Upper lobe of right lung (tissue), 1 donor: ENCODE data around the gene SYNPO2. TPM values are rescaled to one million over a fixed set of nuclear protein-coding genes. Genes with fewer than 3 reads are reported as not detected.

ENCODE experiments used
- ATAC-seq: fragments of 200-7000 bp; cut with Tn5 transposase; one replicate; pipeline ENCODE4 v1.9.1; 2020; ENCODE audit warnings: mild to moderate bottlenecking, moderate library complexity
- DNase-seq: peaks from one replicate; pipeline ENCODE4 v3.0.0-alpha.2; 2020
- H3K27ac ChIP-seq: fragments of 200-600 bp; one replicate; pipeline ENCODE4 v1.8.0; 2022
- H3K27me3 ChIP-seq: fragments of 200-600 bp; one replicate; pipeline ENCODE4 v1.8.0; 2022; ENCODE audit warnings: mild to moderate bottlenecking
- H3K36me3 ChIP-seq: fragments of 200-600 bp; one replicate; pipeline ENCODE4 v1.8.0; 2022
- H3K4me1 ChIP-seq: fragments of 200-600 bp; one replicate; pipeline ENCODE4 v1.8.0; 2022
- H3K4me3 ChIP-seq: fragments of 200-600 bp; one replicate; pipeline ENCODE4 v1.8.0; 2022; ENCODE audit warnings: mild to moderate bottlenecking
- H3K9me3 ChIP-seq: fragments of 200-600 bp; one replicate; pipeline ENCODE4 v1.8.0; 2022
- intact Hi-C: fragments of 100-400 bp; cut with DNase I; formaldehyde crosslinking; loops from one replicate; pipeline ENCODE4 v1.11.0; 2022
- total RNA-seq: library from RNA; stranded (reverse); fragmentation: NEBNext Ultra II Directional; extraction: Animal tissue kit (Norgen Biotek cat#: 25700); gene quantifications from one replicate; pipeline ENCODE4 v1.2.1, GENCODE V29; 2021
- TF ChIP-seq, protein P1 (sequence below): fragments of 200-600 bp; IDR thresholded peaks from one replicate; pipeline ENCODE4 v1.8.0; 2022; ENCODE audit warnings: antibody characterized with exemption
- donor health status: DM: no; HTN: yes; CAD: no; lungs with severe emphysema.

Gene SYNPO2
- total RNA-seq, 1 donor from 2014 or later, result 38.9 TPM

GRCh38 chr4:119030536-119030890, 141.9 kb downstream of the SYNPO2 start:
- ATAC-seq (no peak), DNase-seq (no peak)
- Histone ChIP-seq H3K9me3 (no peaks in the 10 kb centered on the region), H3K27me3 (no peaks in the 10 kb centered on the region), H3K4me3 (no peak overlapping the region), H3K4me1 (peaks cover 21% of the 10 kb centered on the region), H3K36me3 (no peaks in the 10 kb centered on the region), H3K27ac (no peak overlapping the region)
- TF ChIP-seq, protein P1, sequence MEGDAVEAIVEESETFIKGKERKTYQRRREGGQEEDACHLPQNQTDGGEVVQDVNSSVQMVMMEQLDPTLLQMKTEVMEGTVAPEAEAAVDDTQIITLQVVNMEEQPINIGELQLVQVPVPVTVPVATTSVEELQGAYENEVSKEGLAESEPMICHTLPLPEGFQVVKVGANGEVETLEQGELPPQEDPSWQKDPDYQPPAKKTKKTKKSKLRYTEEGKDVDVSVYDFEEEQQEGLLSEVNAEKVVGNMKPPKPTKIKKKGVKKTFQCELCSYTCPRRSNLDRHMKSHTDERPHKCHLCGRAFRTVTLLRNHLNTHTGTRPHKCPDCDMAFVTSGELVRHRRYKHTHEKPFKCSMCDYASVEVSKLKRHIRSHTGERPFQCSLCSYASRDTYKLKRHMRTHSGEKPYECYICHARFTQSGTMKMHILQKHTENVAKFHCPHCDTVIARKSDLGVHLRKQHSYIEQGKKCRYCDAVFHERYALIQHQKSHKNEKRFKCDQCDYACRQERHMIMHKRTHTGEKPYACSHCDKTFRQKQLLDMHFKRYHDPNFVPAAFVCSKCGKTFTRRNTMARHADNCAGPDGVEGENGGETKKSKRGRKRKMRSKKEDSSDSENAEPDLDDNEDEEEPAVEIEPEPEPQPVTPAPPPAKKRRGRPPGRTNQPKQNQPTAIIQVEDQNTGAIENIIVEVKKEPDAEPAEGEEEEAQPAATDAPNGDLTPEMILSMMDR, result no peak
- intact Hi-C loops, result no loop called here

GRCh38 chr4:119031218-119031617, 142.6 kb downstream of the SYNPO2 start:
- H3K36me3 ChIP-seq, result no peaks in the 10 kb centered on the region
- TF ChIP-seq, protein P1, result no peak
- ATAC-seq (peak; percentile 90), DNase-seq (peak; percentile 65)
- H3K4me1 ChIP-seq, result peaks cover 14% of the 10 kb centered on the region
- no peak overlapping the region for H3K27ac ChIP-seq
- H3K27me3 ChIP-seq, result no peaks in the 10 kb centered on the region
- no peak overlapping the region for H3K4me3 ChIP-seq
- H3K9me3 ChIP-seq, result no peaks in the 10 kb centered on the region
- intact Hi-C loops, result no loop called here

- no peak overlapping the region for H3K27ac ChIP-seq
- H3K27me3 ChIP-seq, result no peaks in the 10 kb centered on the region
- TF ChIP-seq, protein P1, result no peak
- H3K4me1 ChIP-seq, result peaks cover 12% of the 10 kb centered on the region
- DNase-seq, result no peak
- no peak for ATAC-seq
- no peaks in the 10 kb centered on the region for H3K9me3 ChIP-seq
- intact Hi-C loops, result no loop called here
- no peak overlapping the region for H3K4me3 ChIP-seq
- no peaks in the 10 kb centered on the region for H3K36me3 ChIP-seq
Observed at GRCh38 chr4:119032921-119033685, 144.4 kb downstream of the SYNPO2 start.

GRCh38 chr4:119034276-119035008, 145.8 kb downstream of the SYNPO2 start:
- Histone ChIP-seq H3K36me3 (no peaks in the 10 kb centered on the region), H3K27me3 (no peaks in the 10 kb centered on the region), H3K27ac (no peak overlapping the region), H3K4me1 (peaks cover 12% of the 10 kb centered on the region), H3K4me3 (no peak overlapping the region), H3K9me3 (no peaks in the 10 kb centered on the region)
- TF ChIP-seq, protein P1, result no peak
- intact Hi-C loops, result no loop called here
- DNase-seq (no peak), ATAC-seq (peak; percentile 22)

DNA sequence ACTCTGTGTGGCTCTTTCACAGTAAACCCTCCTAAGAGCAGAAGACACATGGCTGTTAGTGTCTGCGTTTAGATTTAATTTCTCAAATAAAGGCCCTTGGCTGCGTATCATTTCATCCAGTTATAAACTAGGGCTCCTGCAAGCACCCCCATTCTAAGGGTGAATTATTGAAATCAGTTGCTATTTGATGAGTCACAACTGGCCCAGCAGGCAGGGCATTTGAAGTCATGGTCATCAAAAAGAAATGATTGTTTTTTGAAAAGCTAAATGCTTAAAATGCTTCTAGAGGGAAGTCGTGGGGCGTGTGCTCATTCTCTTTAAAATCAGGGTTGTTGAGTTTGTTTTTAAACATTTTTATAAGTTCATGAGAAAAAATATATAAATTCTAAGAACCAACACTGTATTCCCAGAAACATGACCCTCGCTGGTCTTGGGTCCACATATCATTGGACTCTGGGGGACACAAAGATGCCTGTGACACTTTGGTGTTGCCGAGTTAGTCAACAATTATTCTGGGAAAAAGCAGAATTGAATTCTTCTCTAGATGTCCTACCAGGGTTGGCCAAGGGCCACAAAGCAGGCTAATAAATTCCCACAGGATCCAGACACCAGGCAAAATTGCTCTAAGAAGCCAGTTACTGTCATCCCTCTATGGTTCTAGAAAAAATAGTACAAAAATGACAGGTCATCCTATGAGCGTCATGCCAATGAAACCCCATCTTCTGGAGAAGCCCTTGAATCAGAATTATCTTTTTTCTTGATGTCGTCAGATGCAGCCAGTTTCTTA, 147.5 kb downstream of the SYNPO2 start:
- Histone ChIP-seq H3K9me3 (no peaks in the 10 kb centered on the region), H3K27ac (no peak overlapping the region), H3K4me3 (no peak overlapping the region), H3K36me3 (no peaks in the 10 kb centered on the region), H3K4me1 (peaks cover 19% of the 10 kb centered on the region), H3K27me3 (no peaks in the 10 kb centered on the region)
- intact Hi-C loops, result no loop called here
- no peak for DNase-seq
- ATAC-seq, result no peak
- TF ChIP-seq, protein P1, result no peak
